Endothelial cell of umbilical vein (primary cell): ENCODE measurements around the gene FNIP2. TPM values are rescaled to one million over a fixed set of nuclear protein-coding genes. Genes with fewer than 3 reads are reported as not detected.
A peak's percentile ranks its signal among the peaks of the same experiment; 100 is the strongest.

Experiments
- BruUV-seq: library from RNA; stranded (reverse); fragments of 400-500 nt; replicated peaks from 2 replicates; lab custom pipeline; 2021; lab: Mats Ljungman, UMichigan
- CTCF ChIA-PET: fragments of 300-600, 350-600 bp; sonication (Branson Sonifier 250); formaldehyde crosslinking; loops from one replicate; lab custom pipeline; 2021; ENCODE audit warnings: antibody characterized with exemption, inconsistent platforms; lab: Charles Lee
- POLR2A ChIA-PET: fragments of 300-600, 350-600 bp; sonication (Branson Sonifier 250); formaldehyde crosslinking; loops from one replicate; lab custom pipeline; 2021; ENCODE audit warnings: antibody characterized with exemption, inconsistent platforms; lab: Charles Lee
- DNase-seq: peaks from one replicate; pipeline ENCODE4 v3.0.0-alpha.2; 2011; ENCODE audit warnings: low read depth, low spot score
- FAIRE-seq: peaks from 2 replicates; lab custom pipeline; 2011; peaks lifted over from hg19 to GRCh38; lab: Jason Lieb, UNC
- H2AFZ ChIP-seq: 2 replicates; pipeline ENCODE4 v1.6.0; 2012; ENCODE audit warnings: low read depth, low read length, control low read depth, inconsistent platforms
- H3K27ac ChIP-seq: 2 replicates; pipeline ENCODE4 v1.5.1; 2011; ENCODE audit warnings: low read depth, mild to moderate bottlenecking, control low read depth, low read length, moderate library complexity; ENCODE audit not compliant: insufficient read depth
- H3K27me3 ChIP-seq, 2 experiments: 2 replicates each; pipeline versions ENCODE4 v1.6.0 to v1.6.1; 2011; ENCODE audit warnings: low read length in 2 of 2, mixed read lengths in 1 of 2; ENCODE audit not compliant: control insufficient read depth in 2 of 2, insufficient read depth in 2 of 2
- H3K36me3 ChIP-seq, 2 experiments: 2 replicates in 1 of 2; 3 replicates in 1 of 2; pipeline ENCODE4 v1.5.1; 2011; ENCODE audit warnings: low read length in 2 of 2, mild to moderate bottlenecking in 1 of 2, moderate library complexity in 1 of 2; ENCODE audit not compliant: control insufficient read depth in 2 of 2, insufficient read depth in 2 of 2; ENCODE audit errors: extremely low read depth in 1 of 2
- H3K4me1 ChIP-seq: 3 replicates; pipeline ENCODE4 v1.5.1; 2011; ENCODE audit warnings: mild to moderate bottlenecking, low read length; ENCODE audit not compliant: control insufficient read depth, insufficient read depth; ENCODE audit errors: extremely low read depth
- H3K4me2 ChIP-seq: 2 replicates; pipeline ENCODE4 v1.6.1; 2011; ENCODE audit warnings: low read length, control low read depth, mixed read lengths; ENCODE audit not compliant: insufficient read depth
- H3K4me3 ChIP-seq, 3 experiments: fragments of 200-600 bp in 1 of 3; sonication (generic), shearing (Covaris generic) in 1 of 3; replicated peaks in 1 of 3; 2 replicates each; pipeline ENCODE4 v1.5.1; 2011 to 2016; ENCODE audit warnings: control low read depth in 3 of 3, low read length in 3 of 3, mild to moderate bottlenecking in 2 of 3, inconsistent platforms in 1 of 3, low read depth in 1 of 3, moderate library complexity in 1 of 3; ENCODE audit not compliant: insufficient read depth in 1 of 3
- H3K79me2 ChIP-seq: 2 replicates; pipeline ENCODE4 v1.6.0; 2012; ENCODE audit warnings: low read length, inconsistent platforms; ENCODE audit not compliant: control insufficient read depth, insufficient read depth
- H3K9ac ChIP-seq: replicated peaks from 2 replicates; pipeline ENCODE3; 2011; ENCODE audit warnings: low read length, control low read depth; ENCODE audit not compliant: insufficient read depth; ENCODE audit errors: extremely low read depth
- H3K9me1 ChIP-seq: replicated peaks from 3 replicates; pipeline ENCODE4 v1.6.0; 2011; ENCODE audit warnings: mild to moderate bottlenecking, low read length; ENCODE audit not compliant: control insufficient read depth, insufficient read depth; ENCODE audit errors: extremely low read depth
- H3K9me3 ChIP-seq: replicated peaks from 2 replicates; pipeline ENCODE4 v1.5.1; 2012; ENCODE audit warnings: low read length, inconsistent platforms; ENCODE audit not compliant: control insufficient read depth, insufficient read depth
- H4K20me1 ChIP-seq: replicated peaks from 2 replicates; pipeline ENCODE3; 2011; ENCODE audit warnings: mild to moderate bottlenecking, low read length; ENCODE audit not compliant: control insufficient read depth, insufficient read depth; ENCODE audit errors: extremely low read depth
- CTCF ChIP-seq, 2 donors: IDR thresholded peaks; 1 replicate in 1 of 2; 2 replicates in 1 of 2; pipeline ENCODE4 v1.5.1; 2011; ENCODE audit warnings: low read length in 2 of 2, mild to moderate bottlenecking in 2 of 2, moderate library complexity in 2 of 2, control low read depth in 1 of 2, inconsistent platforms in 1 of 2, low read depth in 1 of 2; ENCODE audit not compliant: insufficient read depth in 1 of 2; ENCODE audit errors: extremely low read depth in 1 of 2
- EZH2 ChIP-seq: IDR thresholded peaks from 2 replicates; pipeline ENCODE4 v1.6.1; 2012; ENCODE audit warnings: borderline replicate concordance, low read depth, mild to moderate bottlenecking, moderate library complexity, low read length, inconsistent platforms; ENCODE audit not compliant: severe bottlenecking
- JUN ChIP-seq: IDR thresholded peaks from 2 replicates; pipeline ENCODE4 v1.6.1; 2011; ENCODE audit warnings: borderline replicate concordance, low read depth; ENCODE audit not compliant: insufficient read length, insufficient read depth
- MAX ChIP-seq: IDR thresholded peaks from 2 replicates; pipeline ENCODE4 v1.6.1; 2011; ENCODE audit not compliant: insufficient read depth, insufficient read length
- POLR2A ChIP-seq: IDR thresholded peaks from 2 replicates; pipeline ENCODE4 v1.6.1; 2012; ENCODE audit warnings: low read depth, mild to moderate bottlenecking, control low read depth, low read length
- POLR2AphosphoS5 ChIP-seq: IDR thresholded peaks from 2 replicates; pipeline ENCODE4 v1.6.1; 2012; ENCODE audit warnings: low read depth, mild to moderate bottlenecking, control low read depth, low read length, moderate library complexity; ENCODE audit not compliant: insufficient read depth
- dilution Hi-C: fragments of 300-500 bp; cut with MboI; formaldehyde crosslinking; loops from one replicate; pipeline ENCODE4 v1.15.0; 2019; ENCODE audit warnings: low sequenced_read_pairs; ENCODE audit not compliant: extremely low pct_ligation_motif_present
- intact Hi-C: fragments of 100-400 bp; cut with micrococcal nuclease; formaldehyde crosslinking; loops from one replicate; pipeline ENCODE4 v1.10.0; 2022
- polyA plus RNA-seq, 4 experiments: library from polyadenylated mRNA; depleted of rRNA in 3 of 4; stranded (reverse) in 3 of 4; unstranded in 1 of 4; fragments of >200 nt; gene quantifications; 2 replicates each; pipeline versions ENCODE4 v1.2.1 to v1.2.3, GENCODE V29; 2011 to 2012; ENCODE audit warnings: missing spikeins in 1 of 4
- total RNA-seq: library from RNA; stranded (reverse); gene quantifications from 2 replicates; pipeline ENCODE4 v1.2.3, GENCODE V29; 2021

FNIP2 gene
- total and polyA plus RNA-seq, 2 donors (not counting 3 experiments of a cell fraction or from before 2014, with no cell fraction given) = 4.5 to 14.4 TPM

- Histone ChIP-seq H3K9me1 (no peaks in the 10 kb centered on the region), H3K79me2 (peaks cover 6% of the 10 kb centered on the region), H3K36me3 (no peaks in the 10 kb centered on the region), H4K20me1 (no peaks in the 10 kb centered on the region), H2AFZ (no peak overlapping the region), H3K4me1 (peaks cover 17% of the 10 kb centered on the region), H3K27me3 (no peaks in the 10 kb centered on the region), H3K9me3 (no peaks in the 10 kb centered on the region), H3K4me3 (no peak overlapping the region), H3K9ac (no peak overlapping the region), H3K4me2 (peak overlapping the region; percentile 36), H3K27ac (no peak overlapping the region)
- no TSS peak for BruUV-seq
- TF ChIP-seq MAX = no peak
- no peak for TF ChIP-seq POLR2A
- no peak for TF ChIP-seq CTCF (IDR thresholded peaks at IDR 0.05; ENCODE audit: extremely low read depth in 1 of 2, insufficient read depth in 1 of 2, low read depth in 1 of 2, low read length in 2 of 2)
- TF ChIP-seq JUN = no peak
- TF ChIP-seq EZH2 = no peak
- TF ChIP-seq POLR2AphosphoS5 = no peak
- FAIRE-seq (no peak), DNase-seq (peak; percentile 17)
- CTCF ChIA-PET = interaction anchor here (0.7 to 1.1 kb wide), 3 partner anchors 9 to 88 kb away, joined by 3 read pairs; no protein-coding TSS in a partner anchor
- POLR2A ChIA-PET = no interaction called here
- dilution Hi-C loops = no loop called here
- intact Hi-C loops = no loop called here
Measured at GRCh38 chr4:158818560-158819140, 49.8 kb downstream of the FNIP2 start.
